Suprapubic skin (tissue), 3 donors: ENCODE results near the gene C2orf92.

ENCODE experiments used
- EP300 ChIP-seq: sonication (generic); formaldehyde crosslinking; IDR thresholded peaks from one replicate; pipeline ENCODE4 v1.6.1; 2017; ENCODE audit warnings: antibody characterized with exemption
- POLR2A ChIP-seq, 2 donors: fragments of 450-650 bp; IDR thresholded peaks; one replicate each; pipeline ENCODE4 v1.6.1; 2017; ENCODE audit warnings: antibody characterized with exemption in 2 of 2, mild to moderate bottlenecking in 2 of 2, moderate library complexity in 2 of 2
- TF ChIP-seq, protein P1 (sequence below), 2 donors: fragments of 200-600 bp in 1 of 2; fragments of 450-650 bp in 1 of 2; sonication (generic) in 1 of 2; IDR thresholded peaks; one replicate each; pipeline ENCODE4 v1.5.1; 2016 to 2019; ENCODE audit warnings: antibody characterized with exemption in 2 of 2, mild to moderate bottlenecking in 1 of 2, moderate library complexity in 1 of 2

DNA sequence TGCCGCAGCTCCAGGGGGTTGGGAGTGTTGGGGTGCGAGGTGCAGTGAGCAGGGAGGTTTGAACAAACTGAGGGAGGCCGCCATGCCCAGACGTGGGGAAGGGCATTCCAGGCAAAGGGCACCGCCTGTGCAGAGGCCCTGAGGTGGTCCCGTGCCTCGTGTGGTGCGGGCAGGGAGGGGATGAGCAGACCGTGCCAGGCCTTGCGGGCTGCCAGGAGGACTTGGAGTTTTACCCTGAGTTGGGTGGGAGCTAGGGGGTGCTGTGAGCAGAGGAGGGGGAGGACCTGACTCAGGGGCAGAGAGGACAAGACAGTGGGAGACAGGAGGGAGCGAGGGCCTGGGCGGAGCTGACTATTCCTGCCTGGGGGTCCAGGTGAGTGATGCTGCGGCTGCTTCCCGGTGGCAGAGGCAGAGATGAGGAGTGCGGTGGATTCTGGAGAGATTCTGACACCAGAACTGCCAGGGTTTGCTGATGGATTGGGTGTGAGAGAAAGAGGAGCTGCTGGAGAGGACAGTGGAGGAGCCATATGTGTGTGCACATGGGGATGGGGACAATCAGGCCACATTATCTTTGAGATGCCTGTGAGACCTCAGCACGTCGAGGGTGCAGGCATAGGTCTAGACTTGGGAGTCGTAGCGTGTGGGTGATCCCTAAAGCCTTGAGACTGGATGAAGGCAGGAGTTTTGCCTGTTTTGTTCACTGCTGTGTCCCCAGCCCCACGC is 67.3 kb downstream of the C2orf92 start:
- TF ChIP-seq, protein P1, sequence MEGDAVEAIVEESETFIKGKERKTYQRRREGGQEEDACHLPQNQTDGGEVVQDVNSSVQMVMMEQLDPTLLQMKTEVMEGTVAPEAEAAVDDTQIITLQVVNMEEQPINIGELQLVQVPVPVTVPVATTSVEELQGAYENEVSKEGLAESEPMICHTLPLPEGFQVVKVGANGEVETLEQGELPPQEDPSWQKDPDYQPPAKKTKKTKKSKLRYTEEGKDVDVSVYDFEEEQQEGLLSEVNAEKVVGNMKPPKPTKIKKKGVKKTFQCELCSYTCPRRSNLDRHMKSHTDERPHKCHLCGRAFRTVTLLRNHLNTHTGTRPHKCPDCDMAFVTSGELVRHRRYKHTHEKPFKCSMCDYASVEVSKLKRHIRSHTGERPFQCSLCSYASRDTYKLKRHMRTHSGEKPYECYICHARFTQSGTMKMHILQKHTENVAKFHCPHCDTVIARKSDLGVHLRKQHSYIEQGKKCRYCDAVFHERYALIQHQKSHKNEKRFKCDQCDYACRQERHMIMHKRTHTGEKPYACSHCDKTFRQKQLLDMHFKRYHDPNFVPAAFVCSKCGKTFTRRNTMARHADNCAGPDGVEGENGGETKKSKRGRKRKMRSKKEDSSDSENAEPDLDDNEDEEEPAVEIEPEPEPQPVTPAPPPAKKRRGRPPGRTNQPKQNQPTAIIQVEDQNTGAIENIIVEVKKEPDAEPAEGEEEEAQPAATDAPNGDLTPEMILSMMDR (IDR thresholded peaks at IDR 0.05) = no peak
- no peak for TF ChIP-seq POLR2A (IDR thresholded peaks at IDR 0.05)
- TF ChIP-seq EP300 = no peak
